ENCODE data around the gene THUMPD3.

THUMPD3 gene

GRCh38 chr3:9420850-9421549 is 58.1 kb downstream of the THUMPD3 start:
- DNase-seq (ENCODE audit: low read depth) = no peak

GRCh38 chr3:9422712-9423424 is 60.0 kb downstream of the THUMPD3 start:
- peak; percentile 96 for DNase-seq (ENCODE audit: low read depth)

- no peak for DNase-seq (ENCODE audit: low read depth)
These were observed 65.6 kb downstream of the THUMPD3 start for GRCh38 chr3:9428411-9428810.

GRCh38 chr3:9430733-9431132 is 67.9 kb downstream of the THUMPD3 start:
- DNase-seq (ENCODE audit: low read depth) = no peak

- no peak for DNase-seq (ENCODE audit: low read depth)
These were observed 71.0 kb downstream of the THUMPD3 start for GRCh38 chr3:9433627-9434521.

- no peak for DNase-seq (ENCODE audit: low read depth)
These were observed 72.5 kb downstream of the THUMPD3 start for GRCh38 chr3:9435316-9435715.
